HEK293 (cell line): ENCODE measurements around the gene ZNF865.

Source experiments
- AEBP2 ChIP-seq: fragments of 450-650 bp; formaldehyde crosslinking; IDR thresholded peaks from 2 replicates; pipeline ENCODE4 v1.5.1; 2016; ENCODE audit warnings: missing biosample characterization, missing genetic modification characterization, borderline replicate concordance
- GFI1B ChIP-seq: fragments of 450-650 bp; formaldehyde crosslinking; IDR thresholded peaks from 2 replicates; pipeline ENCODE4 v1.5.1; 2016; ENCODE audit warnings: missing biosample characterization, missing genetic modification characterization
- GLIS2 ChIP-seq: fragments of 450-650 bp; formaldehyde crosslinking; IDR thresholded peaks from 2 replicates; pipeline ENCODE4 v1.5.1; 2016; ENCODE audit warnings: missing biosample characterization, missing genetic modification characterization
- INSM2 ChIP-seq: fragments of 450-650 bp; formaldehyde crosslinking; IDR thresholded peaks from 2 replicates; pipeline ENCODE4 v1.5.1; 2016; ENCODE audit warnings: missing biosample characterization, missing genetic modification characterization
- RBAK ChIP-seq: fragments of 450-650 bp; formaldehyde crosslinking; IDR thresholded peaks from 2 replicates; pipeline ENCODE4 v1.5.1; 2016; ENCODE audit warnings: missing biosample characterization, missing genetic modification characterization
- SP2 ChIP-seq: fragments of 450-650 bp; formaldehyde crosslinking; IDR thresholded peaks from 2 replicates; pipeline ENCODE4 v1.5.1; 2016; ENCODE audit warnings: missing biosample characterization, missing genetic modification characterization
- WT1 ChIP-seq: fragments of 450-650 bp; formaldehyde crosslinking; IDR thresholded peaks from 2 replicates; pipeline ENCODE4 v1.5.1; 2016; ENCODE audit warnings: missing biosample characterization, missing genetic modification characterization
- ZBTB7A ChIP-seq: fragments of 450-650 bp; formaldehyde crosslinking; IDR thresholded peaks from 2 replicates; pipeline ENCODE4 v1.5.1; 2016; ENCODE audit warnings: low read depth, missing biosample characterization, missing genetic modification characterization
- ZNF138 ChIP-seq: fragments of 450-650 bp; formaldehyde crosslinking; IDR thresholded peaks from 2 replicates; pipeline ENCODE4 v1.5.1; 2016; ENCODE audit warnings: missing biosample characterization, missing genetic modification characterization, borderline replicate concordance
- ZNF174 ChIP-seq: fragments of 450-650 bp; formaldehyde crosslinking; IDR thresholded peaks from 2 replicates; pipeline ENCODE4 v1.5.0; 2017; ENCODE audit warnings: missing biosample characterization, mild to moderate bottlenecking, missing genetic modification characterization
- ZNF202 ChIP-seq: fragments of 450-650 bp; formaldehyde crosslinking; IDR thresholded peaks from 2 replicates; pipeline ENCODE4 v1.5.1; 2016; ENCODE audit warnings: missing biosample characterization, missing genetic modification characterization, borderline replicate concordance
- ZNF223 ChIP-seq: fragments of 450-650 bp; formaldehyde crosslinking; IDR thresholded peaks from 2 replicates; pipeline ENCODE4 v1.5.1; 2016; ENCODE audit warnings: missing biosample characterization, missing genetic modification characterization
- ZNF398 ChIP-seq: fragments of 450-650 bp; formaldehyde crosslinking; IDR thresholded peaks from 2 replicates; pipeline ENCODE4 v1.5.1; 2017; ENCODE audit warnings: missing biosample characterization, missing genetic modification characterization
- ZNF416 ChIP-seq: fragments of 450-650 bp; formaldehyde crosslinking; IDR thresholded peaks from 2 replicates; pipeline ENCODE4 v1.5.1; 2016; ENCODE audit warnings: missing biosample characterization, missing genetic modification characterization
- ZNF510 ChIP-seq: fragments of 450-650 bp; formaldehyde crosslinking; IDR thresholded peaks from 2 replicates; pipeline ENCODE4 v1.5.1; 2018; ENCODE audit warnings: mild to moderate bottlenecking, missing genetic modification characterization, missing biosample characterization; ENCODE audit not compliant: insufficient replicate concordance
- ZNF544 ChIP-seq: fragments of 450-650 bp; formaldehyde crosslinking; IDR thresholded peaks from 2 replicates; pipeline ENCODE4 v1.5.0; 2017; ENCODE audit warnings: missing biosample characterization, missing genetic modification characterization
- ZNF600 ChIP-seq: fragments of 450-650 bp; formaldehyde crosslinking; IDR thresholded peaks from 2 replicates; pipeline ENCODE4 v1.5.1; 2016; ENCODE audit warnings: missing biosample characterization, missing genetic modification characterization
- ZNF621 ChIP-seq: fragments of 450-650 bp; formaldehyde crosslinking; IDR thresholded peaks from 2 replicates; pipeline ENCODE4 v1.5.1; 2017; ENCODE audit warnings: missing biosample characterization, missing genetic modification characterization
- ZNF626 ChIP-seq: fragments of 450-650 bp; sonication (Bioruptor Pico); formaldehyde crosslinking; IDR thresholded peaks from 2 replicates; pipeline ENCODE4 v1.5.1; 2018; ENCODE audit warnings: missing biosample characterization, missing genetic modification characterization, inconsistent platforms
- ZNF701 ChIP-seq: fragments of 450-650 bp; formaldehyde crosslinking; IDR thresholded peaks from 2 replicates; pipeline ENCODE4 v1.5.1; 2016; ENCODE audit warnings: missing biosample characterization, missing genetic modification characterization
- ZNF768 ChIP-seq: fragments of 450-650 bp; formaldehyde crosslinking; IDR thresholded peaks from 2 replicates; pipeline ENCODE4 v1.5.1; 2018; ENCODE audit warnings: missing biosample characterization, mild to moderate bottlenecking, missing genetic modification characterization
- ZSCAN5A ChIP-seq: fragments of 450-650 bp; formaldehyde crosslinking; IDR thresholded peaks from 2 replicates; pipeline ENCODE4 v1.5.1; 2016; ENCODE audit warnings: missing biosample characterization, missing genetic modification characterization
- TF ChIP-seq, protein P1 (sequence below): fragments of 450-650 bp; formaldehyde crosslinking; IDR thresholded peaks from 2 replicates; pipeline ENCODE4 v1.5.1; 2016; ENCODE audit warnings: missing biosample characterization, missing genetic modification characterization
- TF ChIP-seq, protein P2 (sequence below): fragments of 450-650 bp; formaldehyde crosslinking; IDR thresholded peaks from 2 replicates; pipeline ENCODE4 v1.5.1; 2017; ENCODE audit warnings: missing biosample characterization, missing genetic modification characterization
- TF ChIP-seq, protein P3 (sequence below): fragments of 450-650 bp; formaldehyde crosslinking; IDR thresholded peaks from 2 replicates; pipeline ENCODE4 v1.5.1; 2016; ENCODE audit warnings: missing biosample characterization, missing genetic modification characterization

Gene ZNF865

GRCh38 chr19:55641426-55642152 is 36.1 kb downstream of the ZNF865 start (continued):
- peak; percentile 19; the same call in 1 of the 2 replicates for TF ChIP-seq SP2 (tag by site-specific recombination)
- TF ChIP-seq ZNF416 (tag by site-specific recombination): no peak
- TF ChIP-seq ZNF544 (tag by site-specific recombination): no peak
- TF ChIP-seq GFI1B (tag by site-specific recombination): 0 out of 2 replicates have a peak, but pooled peaks have one; percentile 6
- peak; percentile 1; the same call in 1 of the 2 replicates for TF ChIP-seq GLIS2 (tag by site-specific recombination)
- TF ChIP-seq ZNF701 (tag by site-specific recombination): no peak
- no peak for TF ChIP-seq INSM2 (tag by site-specific recombination)
- no peak for TF ChIP-seq ZNF138 (tag by site-specific recombination)
- peak; percentile 36; the same call in 1 of the 2 replicates for TF ChIP-seq WT1 (tag by site-specific recombination)
- TF ChIP-seq ZNF621: no peak
- no peak for TF ChIP-seq RBAK (tag by site-specific recombination)
- TF ChIP-seq, protein P1, sequence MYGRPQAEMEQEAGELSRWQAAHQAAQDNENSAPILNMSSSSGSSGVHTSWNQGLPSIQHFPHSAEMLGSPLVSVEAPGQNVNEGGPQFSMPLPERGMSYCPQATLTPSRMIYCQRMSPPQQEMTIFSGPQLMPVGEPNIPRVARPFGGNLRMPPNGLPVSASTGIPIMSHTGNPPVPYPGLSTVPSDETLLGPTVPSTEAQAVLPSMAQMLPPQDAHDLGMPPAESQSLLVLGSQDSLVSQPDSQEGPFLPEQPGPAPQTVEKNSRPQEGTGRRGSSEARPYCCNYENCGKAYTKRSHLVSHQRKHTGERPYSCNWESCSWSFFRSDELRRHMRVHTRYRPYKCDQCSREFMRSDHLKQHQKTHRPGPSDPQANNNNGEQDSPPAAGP (tag by site-specific recombination): no peak
- TF ChIP-seq ZSCAN5A: no peak
- TF ChIP-seq ZNF626: no peak
- TF ChIP-seq, protein P2, sequence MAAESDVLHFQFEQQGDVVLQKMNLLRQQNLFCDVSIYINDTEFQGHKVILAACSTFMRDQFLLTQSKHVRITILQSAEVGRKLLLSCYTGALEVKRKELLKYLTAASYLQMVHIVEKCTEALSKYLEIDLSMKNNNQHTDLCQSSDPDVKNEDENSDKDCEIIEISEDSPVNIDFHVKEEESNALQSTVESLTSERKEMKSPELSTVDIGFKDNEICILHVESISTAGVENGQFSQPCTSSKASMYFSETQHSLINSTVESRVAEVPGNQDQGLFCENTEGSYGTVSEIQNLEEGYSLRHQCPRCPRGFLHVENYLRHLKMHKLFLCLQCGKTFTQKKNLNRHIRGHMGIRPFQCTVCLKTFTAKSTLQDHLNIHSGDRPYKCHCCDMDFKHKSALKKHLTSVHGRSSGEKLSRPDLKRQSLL (tag by site-specific recombination): no peak
- TF ChIP-seq AEBP2 (tag by site-specific recombination): no peak
- TF ChIP-seq ZNF768 (tag by site-specific recombination): no peak
- TF ChIP-seq ZNF398 (tag by site-specific recombination): peak; percentile 77
- TF ChIP-seq ZNF600 (tag by site-specific recombination): peak; percentile 75
- no peak for TF ChIP-seq ZNF223 (tag by site-specific recombination)
- no peak for TF ChIP-seq ZNF510 (tag by site-specific recombination)
- no peak for TF ChIP-seq ZNF202
- TF ChIP-seq ZNF174: no peak
- peak; percentile 36; the same call in 1 of the 2 replicates for TF ChIP-seq ZBTB7A
- TF ChIP-seq, protein P3, sequence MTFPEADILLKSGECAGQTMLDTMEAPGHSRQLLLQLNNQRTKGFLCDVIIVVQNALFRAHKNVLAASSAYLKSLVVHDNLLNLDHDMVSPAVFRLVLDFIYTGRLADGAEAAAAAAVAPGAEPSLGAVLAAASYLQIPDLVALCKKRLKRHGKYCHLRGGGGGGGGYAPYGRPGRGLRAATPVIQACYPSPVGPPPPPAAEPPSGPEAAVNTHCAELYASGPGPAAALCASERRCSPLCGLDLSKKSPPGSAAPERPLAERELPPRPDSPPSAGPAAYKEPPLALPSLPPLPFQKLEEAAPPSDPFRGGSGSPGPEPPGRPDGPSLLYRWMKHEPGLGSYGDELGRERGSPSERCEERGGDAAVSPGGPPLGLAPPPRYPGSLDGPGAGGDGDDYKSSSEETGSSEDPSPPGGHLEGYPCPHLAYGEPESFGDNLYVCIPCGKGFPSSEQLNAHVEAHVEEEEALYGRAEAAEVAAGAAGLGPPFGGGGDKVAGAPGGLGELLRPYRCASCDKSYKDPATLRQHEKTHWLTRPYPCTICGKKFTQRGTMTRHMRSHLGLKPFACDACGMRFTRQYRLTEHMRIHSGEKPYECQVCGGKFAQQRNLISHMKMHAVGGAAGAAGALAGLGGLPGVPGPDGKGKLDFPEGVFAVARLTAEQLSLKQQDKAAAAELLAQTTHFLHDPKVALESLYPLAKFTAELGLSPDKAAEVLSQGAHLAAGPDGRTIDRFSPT (tag by site-specific recombination): no peak
